ENCODE results near the gene NKAIN1.

DNA sequence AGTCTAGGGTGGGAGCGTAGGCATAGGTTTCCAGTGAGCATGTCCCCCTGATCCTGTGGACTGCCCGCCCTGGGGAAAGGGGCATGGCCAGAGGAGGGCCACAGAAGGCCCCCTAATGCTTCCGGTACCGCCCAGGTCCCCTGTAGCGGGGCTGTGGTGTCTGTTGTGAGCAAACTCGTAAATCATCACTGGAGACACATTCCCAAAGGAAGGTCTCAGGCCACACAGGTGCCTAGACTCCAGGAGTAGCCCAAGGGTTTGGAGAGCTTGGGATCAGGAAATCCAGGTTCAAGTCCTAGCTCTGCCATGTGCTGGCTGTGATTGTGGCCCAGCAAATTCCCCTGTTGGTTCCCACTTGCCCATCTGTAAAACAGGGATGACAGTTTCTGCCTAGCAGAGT, 20.2 kb downstream of the NKAIN1 start:
- TF ChIP-seq, protein P1, sequence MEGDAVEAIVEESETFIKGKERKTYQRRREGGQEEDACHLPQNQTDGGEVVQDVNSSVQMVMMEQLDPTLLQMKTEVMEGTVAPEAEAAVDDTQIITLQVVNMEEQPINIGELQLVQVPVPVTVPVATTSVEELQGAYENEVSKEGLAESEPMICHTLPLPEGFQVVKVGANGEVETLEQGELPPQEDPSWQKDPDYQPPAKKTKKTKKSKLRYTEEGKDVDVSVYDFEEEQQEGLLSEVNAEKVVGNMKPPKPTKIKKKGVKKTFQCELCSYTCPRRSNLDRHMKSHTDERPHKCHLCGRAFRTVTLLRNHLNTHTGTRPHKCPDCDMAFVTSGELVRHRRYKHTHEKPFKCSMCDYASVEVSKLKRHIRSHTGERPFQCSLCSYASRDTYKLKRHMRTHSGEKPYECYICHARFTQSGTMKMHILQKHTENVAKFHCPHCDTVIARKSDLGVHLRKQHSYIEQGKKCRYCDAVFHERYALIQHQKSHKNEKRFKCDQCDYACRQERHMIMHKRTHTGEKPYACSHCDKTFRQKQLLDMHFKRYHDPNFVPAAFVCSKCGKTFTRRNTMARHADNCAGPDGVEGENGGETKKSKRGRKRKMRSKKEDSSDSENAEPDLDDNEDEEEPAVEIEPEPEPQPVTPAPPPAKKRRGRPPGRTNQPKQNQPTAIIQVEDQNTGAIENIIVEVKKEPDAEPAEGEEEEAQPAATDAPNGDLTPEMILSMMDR (conservative IDR thresholded peaks at IDR 0.05; ENCODE audit: low read depth, low read length) = no peak
- TF ChIP-seq EZH2 (IDR thresholded peaks at IDR 0.05; ENCODE audit: borderline replicate concordance, low read depth, low read length, poor library complexity, severe bottlenecking) = no peak

Measured in A673 (cell line).